Endothelial cell (in vitro differentiated cells): ENCODE measurements around the gene CNTRL. TPM values are rescaled to one million over a fixed set of nuclear protein-coding genes. Genes with fewer than 3 reads are reported as not detected.

Source experiments
- DNase-seq: peaks from one replicate; pipeline ENCODE4 v3.0.0; 2021; ENCODE audit warnings: low spot score
- H3K27ac Mint-ChIP-seq: one replicate; pipeline ENCODE4 v1.8.0; 2021; ENCODE audit warnings: mixed read lengths, inconsistent platforms; ENCODE audit not compliant: unreplicated experiment
- H3K27me3 Mint-ChIP-seq: one replicate; pipeline ENCODE4 v1.8.0; 2021; ENCODE audit warnings: mild to moderate bottlenecking, moderate library complexity, mixed read lengths, inconsistent platforms; ENCODE audit not compliant: unreplicated experiment
- H3K36me3 Mint-ChIP-seq: one replicate; pipeline ENCODE4 v1.8.0; 2021; ENCODE audit warnings: mild to moderate bottlenecking, low read depth, mixed read lengths, inconsistent platforms; ENCODE audit not compliant: unreplicated experiment
- H3K4me1 Mint-ChIP-seq: one replicate; pipeline ENCODE4 v1.8.0; 2021; ENCODE audit warnings: mild to moderate bottlenecking, mixed read lengths, inconsistent platforms; ENCODE audit not compliant: unreplicated experiment
- H3K4me3 Mint-ChIP-seq: one replicate; pipeline ENCODE4 v1.8.0; 2021; ENCODE audit warnings: mild to moderate bottlenecking, mixed read lengths, inconsistent platforms; ENCODE audit not compliant: unreplicated experiment
- H3K9me3 Mint-ChIP-seq: one replicate; pipeline ENCODE4 v1.8.0; 2021; ENCODE audit warnings: mixed read lengths, inconsistent platforms; ENCODE audit not compliant: unreplicated experiment
- total RNA-seq: library from RNA; stranded (reverse); fragmentation: NEBNext Ultra II Directional; extraction: Animal tissue kit (Norgen Biotek cat#: 25700); gene quantifications from one replicate; pipeline ENCODE4 v1.2.1, GENCODE V29; 2021; ENCODE audit not compliant: unreplicated experiment
- TF ChIP-seq, protein P1 (sequence below): fragments of 200-600 bp; sonication (generic); IDR thresholded peaks from one replicate; pipeline ENCODE4 v1.5.0; 2021; ENCODE audit warnings: antibody characterized with exemption; ENCODE audit not compliant: unreplicated experiment

Gene CNTRL
- total RNA-seq, 1 donor from 2014 or later, result 23.6 TPM

DNA sequence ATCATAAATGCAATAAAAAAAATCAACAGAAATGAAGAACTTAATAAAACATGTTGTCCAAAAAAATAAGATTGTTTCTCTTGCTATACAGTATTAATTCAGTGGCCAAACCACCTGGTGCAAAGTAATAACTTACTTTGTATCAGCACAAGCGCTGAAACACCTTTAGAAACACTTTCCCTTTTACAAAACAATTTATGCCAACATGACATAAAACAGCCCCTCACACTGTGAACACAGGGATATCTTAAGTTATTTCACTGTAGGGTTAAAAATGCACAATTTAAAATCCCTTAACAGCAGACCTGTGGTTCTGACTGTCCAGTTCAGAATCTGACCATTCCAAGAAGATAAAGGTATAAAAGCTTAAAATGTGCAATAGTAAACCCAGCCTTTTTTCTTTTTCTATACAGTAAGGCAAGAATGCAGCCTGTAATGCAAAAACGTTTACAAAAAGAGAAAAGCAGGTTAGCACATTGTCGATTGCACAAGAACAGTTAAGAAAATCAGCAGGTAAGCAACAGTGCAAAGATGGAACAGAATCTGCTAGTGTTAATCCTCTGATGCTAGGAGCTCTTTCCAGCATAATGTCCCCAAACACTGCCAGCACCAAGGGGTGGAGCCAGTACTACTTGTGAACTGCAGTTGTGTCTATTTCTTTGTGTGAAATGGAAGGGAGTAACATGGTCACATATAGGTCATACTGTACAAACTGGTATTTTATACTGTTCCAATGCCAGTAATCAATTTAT is 105.4 kb downstream of the CNTRL start:
- H3K27me3 Mint-ChIP-seq, result peaks cover 2% of the 10 kb centered on the region
- no peak overlapping the region for H3K27ac Mint-ChIP-seq
- H3K36me3 Mint-ChIP-seq, result peaks cover 4% of the 10 kb centered on the region
- H3K9me3 Mint-ChIP-seq, result no peaks in the 10 kb centered on the region
- no peak for DNase-seq
- H3K4me1 Mint-ChIP-seq, result peaks cover 3% of the 10 kb centered on the region
- H3K4me3 Mint-ChIP-seq, result no peak overlapping the region
- TF ChIP-seq, protein P1, sequence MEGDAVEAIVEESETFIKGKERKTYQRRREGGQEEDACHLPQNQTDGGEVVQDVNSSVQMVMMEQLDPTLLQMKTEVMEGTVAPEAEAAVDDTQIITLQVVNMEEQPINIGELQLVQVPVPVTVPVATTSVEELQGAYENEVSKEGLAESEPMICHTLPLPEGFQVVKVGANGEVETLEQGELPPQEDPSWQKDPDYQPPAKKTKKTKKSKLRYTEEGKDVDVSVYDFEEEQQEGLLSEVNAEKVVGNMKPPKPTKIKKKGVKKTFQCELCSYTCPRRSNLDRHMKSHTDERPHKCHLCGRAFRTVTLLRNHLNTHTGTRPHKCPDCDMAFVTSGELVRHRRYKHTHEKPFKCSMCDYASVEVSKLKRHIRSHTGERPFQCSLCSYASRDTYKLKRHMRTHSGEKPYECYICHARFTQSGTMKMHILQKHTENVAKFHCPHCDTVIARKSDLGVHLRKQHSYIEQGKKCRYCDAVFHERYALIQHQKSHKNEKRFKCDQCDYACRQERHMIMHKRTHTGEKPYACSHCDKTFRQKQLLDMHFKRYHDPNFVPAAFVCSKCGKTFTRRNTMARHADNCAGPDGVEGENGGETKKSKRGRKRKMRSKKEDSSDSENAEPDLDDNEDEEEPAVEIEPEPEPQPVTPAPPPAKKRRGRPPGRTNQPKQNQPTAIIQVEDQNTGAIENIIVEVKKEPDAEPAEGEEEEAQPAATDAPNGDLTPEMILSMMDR, result no peak

DNA sequence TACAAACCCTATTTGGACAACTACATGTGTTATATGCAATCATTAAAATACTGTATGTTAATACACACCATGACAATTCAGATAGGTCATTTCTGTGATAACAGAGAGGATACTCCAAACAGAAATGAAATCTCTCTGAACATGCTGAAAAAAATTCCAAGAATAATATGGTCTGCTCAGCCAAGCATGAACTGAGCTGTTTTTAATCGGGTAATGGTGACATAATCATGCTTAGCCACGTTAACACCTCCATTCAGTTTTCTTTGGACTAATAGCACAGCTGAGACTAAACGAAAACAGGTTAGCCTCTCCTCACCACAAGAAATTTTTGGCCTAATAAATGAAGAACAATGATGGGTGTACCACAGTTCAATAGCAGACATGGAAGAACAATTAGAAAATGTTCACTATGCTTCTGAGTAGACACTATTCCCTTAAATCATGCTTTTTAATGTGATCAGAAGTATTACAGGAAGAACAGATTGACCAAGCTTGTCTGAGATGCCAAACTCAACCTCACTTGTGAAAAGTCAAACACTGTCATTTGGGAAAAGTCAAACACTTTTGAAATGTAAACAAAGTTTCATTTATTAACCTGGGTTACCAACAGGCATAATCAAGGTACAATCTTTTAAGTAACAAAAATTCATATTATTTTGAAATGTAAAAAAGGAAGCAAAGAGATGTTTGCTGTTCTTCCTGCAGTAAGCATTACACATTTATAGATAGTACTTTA is 107.5 kb downstream of the CNTRL start:
- Mint-ChIP-seq H3K4me1 (peaks cover 11% of the 10 kb centered on the region), H3K36me3 (peaks cover 11% of the 10 kb centered on the region), H3K27me3 (peaks cover 2% of the 10 kb centered on the region), H3K27ac (no peak overlapping the region), H3K4me3 (no peak overlapping the region), H3K9me3 (no peaks in the 10 kb centered on the region)
- TF ChIP-seq, protein P1, result no peak
- DNase-seq, result no peak

DNA sequence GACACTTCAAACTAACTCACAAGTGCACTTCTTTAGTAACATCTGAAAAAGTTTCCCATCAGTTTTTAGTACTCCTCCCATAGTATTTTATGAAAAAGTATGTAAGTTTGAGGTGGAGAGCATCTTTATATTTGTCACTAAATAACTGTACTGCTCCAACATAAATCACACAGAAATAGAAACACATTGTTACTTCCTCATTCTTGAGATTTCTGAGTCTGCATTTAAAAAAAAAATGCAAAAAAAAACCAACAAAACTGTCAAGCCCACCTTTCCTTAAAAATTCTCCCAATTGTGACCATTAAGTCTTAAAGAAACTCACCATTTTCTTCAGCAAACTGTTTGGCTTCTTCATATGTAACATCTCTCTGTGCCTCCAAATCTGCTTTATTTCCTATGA is 108.2 kb downstream of the CNTRL start:
- no peaks in the 10 kb centered on the region for H3K9me3 Mint-ChIP-seq
- peaks cover 11% of the 10 kb centered on the region for H3K4me1 Mint-ChIP-seq
- H3K4me3 Mint-ChIP-seq, result no peak overlapping the region
- TF ChIP-seq, protein P1, result no peak
- no peak for DNase-seq
- peaks cover 2% of the 10 kb centered on the region for H3K27me3 Mint-ChIP-seq
- peaks cover 11% of the 10 kb centered on the region for H3K36me3 Mint-ChIP-seq
- H3K27ac Mint-ChIP-seq, result peak overlapping the region; percentile 36

DNA sequence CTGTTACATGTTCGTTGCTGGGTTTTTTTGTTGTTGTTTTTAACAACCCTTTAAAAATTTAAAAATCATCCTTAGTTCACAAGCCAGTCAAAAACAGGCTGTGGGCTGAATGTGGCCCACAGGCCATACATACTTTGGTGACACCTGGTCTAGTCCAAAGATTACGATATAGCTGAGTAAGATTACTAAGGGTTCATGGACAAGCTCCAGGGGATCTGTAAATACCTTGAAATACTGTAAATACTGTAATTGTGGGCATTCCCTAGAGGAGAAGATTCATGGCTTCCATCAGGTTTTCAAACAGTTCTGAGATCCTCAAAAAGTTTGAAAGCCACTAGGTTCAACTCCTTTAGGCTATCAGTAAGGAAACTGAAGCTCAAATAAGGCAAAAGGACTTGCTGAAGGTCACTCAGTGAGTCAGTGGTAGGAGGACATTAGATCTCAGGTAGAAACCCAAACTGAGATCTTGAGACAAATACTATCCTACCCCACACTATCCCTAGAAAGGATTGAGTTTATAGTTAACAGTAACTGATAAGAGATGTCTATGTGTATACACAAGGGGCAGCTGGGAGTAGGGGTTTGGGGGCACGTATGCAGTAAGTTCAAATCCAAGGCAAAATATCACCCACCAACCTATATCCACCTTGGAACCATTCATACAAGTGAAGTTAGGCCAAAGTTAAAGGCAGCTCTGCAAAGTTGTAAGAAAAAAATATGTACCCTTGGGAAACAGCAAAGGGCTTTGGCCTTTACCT is 109.1 kb downstream of the CNTRL start:
- H3K27ac Mint-ChIP-seq, result no peak overlapping the region
- TF ChIP-seq, protein P1, result no peak
- no peak overlapping the region for H3K4me3 Mint-ChIP-seq
- no peak for DNase-seq
- peaks cover 2% of the 10 kb centered on the region for H3K27me3 Mint-ChIP-seq
- no peaks in the 10 kb centered on the region for H3K9me3 Mint-ChIP-seq
- H3K36me3 Mint-ChIP-seq, result peaks cover 11% of the 10 kb centered on the region
- H3K4me1 Mint-ChIP-seq, result peaks cover 11% of the 10 kb centered on the region
